ENCODE results near the gene GNPAT. TPM values are rescaled to one million over a fixed set of nuclear protein-coding genes. Genes with fewer than 3 reads are reported as not detected.

The GNPAT gene
- 42.7 and 51.0 TPM in 2 replicates for total RNA-seq

DNA sequence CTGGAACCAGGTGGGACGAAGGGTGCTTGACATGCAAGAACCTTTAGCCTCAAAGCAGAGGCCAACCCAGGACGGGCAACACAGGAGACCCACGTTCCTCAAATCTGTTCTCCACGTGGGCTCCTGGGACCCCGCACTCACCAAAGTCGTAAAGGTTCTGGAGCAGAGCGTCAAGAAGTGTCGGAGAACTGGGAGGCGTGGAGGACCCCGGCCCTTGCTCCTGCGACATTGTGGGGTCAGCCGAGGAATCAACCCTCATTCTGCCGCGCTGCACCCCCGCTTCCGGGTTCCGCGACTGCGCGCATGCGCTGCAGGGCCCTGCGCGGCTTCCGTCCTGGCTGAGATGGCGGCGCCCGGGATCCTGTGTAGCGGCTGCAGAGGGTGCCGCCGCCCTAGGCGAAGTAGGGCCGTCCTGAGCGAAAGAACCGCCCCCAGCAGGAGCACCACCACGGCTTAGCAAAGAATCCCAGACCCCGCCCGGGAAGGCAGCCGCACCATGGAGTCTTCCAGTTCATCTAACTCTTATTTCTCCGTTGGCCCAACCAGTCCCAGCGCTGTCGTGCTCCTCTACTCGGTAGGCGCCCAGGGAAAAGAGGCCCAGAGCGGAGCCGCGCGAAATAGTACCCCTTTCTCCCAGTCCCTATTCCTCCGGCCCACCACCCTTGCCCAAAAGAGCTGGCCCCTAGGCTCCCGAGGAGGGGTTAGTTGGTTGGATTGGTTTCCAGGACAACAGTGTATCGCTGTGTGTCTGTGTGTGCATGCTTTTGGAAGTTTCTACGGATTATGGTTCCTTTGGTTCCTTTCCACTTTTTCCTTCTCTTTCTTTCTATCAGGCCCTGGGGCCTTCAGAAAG lies at the start of gene GNPAT:
Gene GNPAT (plus strand): TSS at position 330 of the 853 bp plus-strand sequence. CDS start 167 bp downstream, at position 497.

Other genes with a start within 250 kb of the GNPAT start
- 8.4 and 11.2 TPM in 2 replicates for gene FAM89A, start 201.0 kb upstream of the GNPAT start, total RNA-seq
- under 0.01 TPM in 1 of 2 replicates, not detected in the other for gene TRIM67, start 79.2 kb upstream of the GNPAT start, total RNA-seq
- gene EXOC8, start 96.6 kb downstream of the GNPAT start, total RNA-seq = 13.4 and 16.9 TPM in 2 replicates
- 10.4 and 14.6 TPM in 2 replicates for gene SPRTN, start 97.1 kb downstream of the GNPAT start, total RNA-seq
- gene EGLN1, start 181.1 kb downstream of the GNPAT start, total RNA-seq = 45.2 and 89.3 TPM in 2 replicates

Data from smooth muscle cell of bladder (primary cell).